LNCaP clone FGC (cell line): Measurements from ENCODE around the gene GPR4.

Source experiments
- DNase-seq: peaks from one replicate; pipeline ENCODE4 v3.0.0-alpha.2; 2011; ENCODE audit warnings: low read depth
- H3K4me3 ChIP-seq: 2 replicates; pipeline ENCODE4 v1.5.1; 2011; ENCODE audit warnings: mild to moderate bottlenecking, low read depth, low read length, control low read depth
- CTCF ChIP-seq: IDR thresholded peaks from 2 replicates; pipeline ENCODE4 v1.5.1; 2012; ENCODE audit warnings: mild to moderate bottlenecking; ENCODE audit not compliant: control insufficient read depth, insufficient read depth; ENCODE audit errors: extremely low read depth

Gene GPR4

DNA sequence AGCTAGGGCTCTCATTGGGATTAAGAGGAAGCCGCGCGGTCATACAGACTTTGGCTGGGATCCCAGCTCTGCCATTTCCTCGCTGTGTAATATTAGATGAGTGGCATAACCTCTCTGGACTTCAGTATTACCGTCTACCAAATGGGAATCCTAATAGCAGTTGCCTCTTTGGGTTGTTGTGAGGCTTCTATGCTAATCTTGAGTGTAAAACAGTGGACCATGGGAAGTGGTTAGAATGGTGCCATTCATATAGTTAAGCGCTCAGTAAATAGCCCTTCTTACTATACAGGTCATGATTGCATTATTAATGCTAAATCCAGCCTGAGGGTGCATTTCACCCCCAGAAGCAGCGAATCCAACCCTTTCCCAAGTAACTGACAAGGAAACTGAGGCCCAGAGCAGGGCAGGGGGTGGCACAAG, 16.8 kb downstream of the GPR4 start:
- DNase-seq: no peak
- peak overlapping the region; percentile 76 for H3K4me3 ChIP-seq
- TF ChIP-seq CTCF: no peak

- DNase-seq: peak; percentile 96
- peak within 1 kb of the TSS; percentile 76 for H3K4me3 ChIP-seq
- no peak for TF ChIP-seq CTCF
These were observed 17.5 kb downstream of the GPR4 start, which contains the start of gene OPA3 for GRCh38 chr19:45584332-45585157. TSS of gene OPA3 (minus strand) at chr19:45584802. CDS start at chr19:45584764, 38 bp downstream.

GRCh38 chr19:45581576-45581975, 20.4 kb downstream of the GPR4 start:
- no peak for TF ChIP-seq CTCF
- no peak for DNase-seq
- no peak overlapping the region for H3K4me3 ChIP-seq

GRCh38 chr19:45578861-45579260, 23.2 kb downstream of the GPR4 start:
- TF ChIP-seq CTCF: no peak
- no peak overlapping the region for H3K4me3 ChIP-seq

GRCh38 chr19:45577111-45577905, 24.7 kb downstream of the GPR4 start:
- no peak for TF ChIP-seq CTCF
- DNase-seq: no peak
- H3K4me3 ChIP-seq: no peak overlapping the region

More at GRCh38 chr19:45578861-45579260, 23.2 kb downstream of the GPR4 start:
- no peak for DNase-seq

DNA sequence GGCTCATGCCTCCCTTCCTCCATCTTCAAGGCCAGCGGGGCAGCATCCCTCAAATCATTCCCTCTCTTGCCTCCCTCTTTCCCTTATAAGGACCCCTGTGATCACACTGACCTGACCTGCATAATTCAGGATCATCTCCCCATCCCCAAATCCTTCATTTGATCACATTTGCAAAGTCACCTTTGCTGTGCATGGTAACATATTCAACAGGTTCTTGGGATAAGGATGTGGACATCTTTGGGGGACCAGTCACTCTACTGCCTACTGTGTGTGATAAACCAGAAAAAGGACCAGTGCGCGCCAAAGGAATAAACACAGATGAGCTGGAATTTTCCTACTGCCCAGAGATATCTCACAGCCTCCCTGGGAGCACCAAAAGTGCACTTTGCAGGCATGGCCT, 25.3 kb downstream of the GPR4 start:
- no peak for TF ChIP-seq CTCF
- no peak for DNase-seq
- H3K4me3 ChIP-seq: no peak overlapping the region
